GM10266 (cell line): ENCODE results near the gene APOA4.

Source experiments
- DNase-seq: peaks from one replicate; pipeline ENCODE4 v3.0.0; 2012; ENCODE audit errors: extremely low spot score
- TF ChIP-seq, protein P1 (sequence below): IDR thresholded peaks from 2 replicates; pipeline ENCODE4 v1.5.1; 2012; ENCODE audit warnings: mild to moderate bottlenecking, low read depth; ENCODE audit not compliant: control insufficient read depth, insufficient read depth; ENCODE audit errors: missing control alignments

The APOA4 gene

DNA sequence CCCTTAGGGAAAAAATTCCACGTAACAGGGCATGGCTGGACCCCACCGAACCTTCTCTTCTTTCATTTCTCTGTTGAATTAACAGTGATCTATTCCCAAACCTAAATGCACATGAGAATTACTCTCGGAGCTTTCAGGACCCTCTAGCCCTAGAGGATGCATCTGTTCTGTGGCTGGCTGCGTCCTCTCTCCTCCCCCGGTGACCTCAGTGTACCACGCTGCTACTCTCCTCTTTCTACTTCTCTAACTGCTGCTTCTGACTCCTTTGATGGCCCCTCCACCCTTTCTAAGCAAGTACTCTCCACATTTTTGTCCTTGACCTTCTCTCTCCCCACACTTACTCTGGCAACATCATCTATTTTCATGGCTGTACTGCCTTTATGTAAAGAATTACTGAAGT is 26.4 kb upstream of the APOA4 start:
- TF ChIP-seq, protein P1, sequence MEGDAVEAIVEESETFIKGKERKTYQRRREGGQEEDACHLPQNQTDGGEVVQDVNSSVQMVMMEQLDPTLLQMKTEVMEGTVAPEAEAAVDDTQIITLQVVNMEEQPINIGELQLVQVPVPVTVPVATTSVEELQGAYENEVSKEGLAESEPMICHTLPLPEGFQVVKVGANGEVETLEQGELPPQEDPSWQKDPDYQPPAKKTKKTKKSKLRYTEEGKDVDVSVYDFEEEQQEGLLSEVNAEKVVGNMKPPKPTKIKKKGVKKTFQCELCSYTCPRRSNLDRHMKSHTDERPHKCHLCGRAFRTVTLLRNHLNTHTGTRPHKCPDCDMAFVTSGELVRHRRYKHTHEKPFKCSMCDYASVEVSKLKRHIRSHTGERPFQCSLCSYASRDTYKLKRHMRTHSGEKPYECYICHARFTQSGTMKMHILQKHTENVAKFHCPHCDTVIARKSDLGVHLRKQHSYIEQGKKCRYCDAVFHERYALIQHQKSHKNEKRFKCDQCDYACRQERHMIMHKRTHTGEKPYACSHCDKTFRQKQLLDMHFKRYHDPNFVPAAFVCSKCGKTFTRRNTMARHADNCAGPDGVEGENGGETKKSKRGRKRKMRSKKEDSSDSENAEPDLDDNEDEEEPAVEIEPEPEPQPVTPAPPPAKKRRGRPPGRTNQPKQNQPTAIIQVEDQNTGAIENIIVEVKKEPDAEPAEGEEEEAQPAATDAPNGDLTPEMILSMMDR = no peak
- DNase-seq = no peak

DNA sequence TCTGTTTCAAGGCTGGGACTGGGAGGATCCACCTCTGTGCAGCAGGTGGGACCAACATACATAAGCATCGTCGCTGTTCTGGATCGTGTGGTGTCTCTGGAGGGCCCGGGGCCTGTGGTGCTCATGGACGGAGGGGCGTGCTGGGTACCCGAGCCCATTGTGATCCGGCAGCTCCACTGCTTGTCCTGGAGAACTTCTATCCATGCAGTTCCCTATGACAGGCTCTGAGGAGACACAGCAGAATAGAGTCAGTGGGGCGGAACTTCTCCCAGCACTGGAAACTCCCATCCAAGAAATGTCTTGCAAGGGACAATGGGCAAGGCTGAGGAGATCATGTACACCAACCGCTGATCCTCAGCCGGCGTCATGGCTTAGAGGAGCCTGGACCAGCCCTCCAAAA is 26.0 kb upstream of the APOA4 start:
- DNase-seq = no peak
- TF ChIP-seq, protein P1 = no peak

DNA sequence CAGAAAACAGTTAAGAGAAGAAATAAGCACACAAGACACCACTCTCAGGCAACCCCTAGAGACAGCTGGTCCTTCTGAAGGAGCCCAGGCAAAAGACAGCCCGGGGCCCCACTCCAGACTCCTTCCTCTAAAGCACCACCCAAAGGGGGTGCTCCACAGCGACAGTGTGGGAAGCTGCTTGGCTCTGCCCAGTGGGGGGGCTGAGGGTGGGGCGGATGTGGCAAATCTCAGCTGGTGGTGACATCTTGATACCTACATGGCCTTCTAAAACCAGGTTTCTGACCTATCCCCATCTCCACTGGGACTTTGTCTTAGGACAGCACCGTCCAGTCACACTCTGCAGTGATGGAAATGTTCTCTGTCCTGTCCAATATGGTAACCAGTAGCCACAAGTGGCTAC is 24.5 kb upstream of the APOA4 start:
- TF ChIP-seq, protein P1 = no peak
- no peak for DNase-seq

DNA sequence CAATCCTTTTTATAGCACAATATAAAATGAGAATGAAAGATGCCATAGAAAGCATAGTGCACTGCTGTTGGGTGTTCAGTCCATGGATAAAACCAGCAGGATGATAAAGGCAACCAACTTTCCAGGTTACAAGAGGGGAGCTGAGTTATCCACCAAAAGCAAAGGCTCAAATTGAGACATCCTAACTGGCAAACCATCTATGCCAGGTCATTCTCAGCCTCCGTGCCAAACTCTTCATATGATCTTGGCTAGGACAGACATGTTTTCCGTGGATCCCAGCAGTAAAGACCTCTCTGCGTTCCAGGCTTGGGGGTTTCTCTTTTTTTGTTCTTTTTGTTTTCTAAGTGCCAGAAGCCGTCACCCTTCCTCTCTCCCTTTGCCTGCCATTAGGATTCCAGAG is 21.6 kb upstream of the APOA4 start:
- no peak for DNase-seq

DNA sequence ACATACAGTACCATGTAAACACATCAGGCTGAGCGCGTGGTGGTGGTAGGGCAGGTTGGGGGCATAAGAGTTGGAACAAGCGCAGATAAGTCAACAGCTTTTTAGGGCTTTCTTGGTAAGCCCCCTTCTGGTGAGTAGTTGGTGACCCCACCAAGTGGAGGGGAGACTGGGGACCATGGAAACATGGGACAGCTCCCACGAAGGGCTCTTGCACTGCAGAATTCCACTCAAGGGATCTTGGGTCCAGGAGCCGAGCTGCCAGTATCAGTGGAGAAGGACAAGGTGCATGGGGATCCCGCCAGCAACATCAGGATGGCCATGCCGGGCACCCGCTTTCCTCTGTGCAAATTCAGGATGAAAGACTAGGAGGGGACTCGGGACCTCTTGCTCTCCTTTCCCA is 20.6 kb upstream of the APOA4 start:
- DNase-seq = no peak
- TF ChIP-seq, protein P1 = no peak

More for the DNA sequence above, 21.6 kb upstream of the APOA4 start:
- TF ChIP-seq, protein P1 = no peak

DNA sequence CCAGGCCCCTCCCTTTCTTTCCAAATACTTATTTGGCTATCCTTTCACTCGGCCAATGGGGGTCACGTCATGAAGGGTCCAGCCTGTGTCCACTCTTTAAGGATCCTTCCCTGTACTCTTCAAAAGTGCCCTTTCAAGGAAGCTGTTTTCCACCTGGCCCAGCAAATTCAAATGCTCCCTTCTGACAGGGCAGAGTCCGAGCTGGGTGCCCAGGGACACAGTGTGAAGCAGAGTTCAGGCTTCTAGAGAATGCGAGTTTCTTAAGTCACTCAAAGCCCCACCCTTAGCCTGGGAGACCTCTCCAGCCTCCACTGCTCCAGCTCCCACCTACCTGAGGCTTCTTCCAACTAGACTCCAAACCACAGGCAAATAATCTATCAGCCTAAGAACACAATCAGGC is 19.8 kb upstream of the APOA4 start:
- no peak for DNase-seq
- TF ChIP-seq, protein P1 = no peak

DNA sequence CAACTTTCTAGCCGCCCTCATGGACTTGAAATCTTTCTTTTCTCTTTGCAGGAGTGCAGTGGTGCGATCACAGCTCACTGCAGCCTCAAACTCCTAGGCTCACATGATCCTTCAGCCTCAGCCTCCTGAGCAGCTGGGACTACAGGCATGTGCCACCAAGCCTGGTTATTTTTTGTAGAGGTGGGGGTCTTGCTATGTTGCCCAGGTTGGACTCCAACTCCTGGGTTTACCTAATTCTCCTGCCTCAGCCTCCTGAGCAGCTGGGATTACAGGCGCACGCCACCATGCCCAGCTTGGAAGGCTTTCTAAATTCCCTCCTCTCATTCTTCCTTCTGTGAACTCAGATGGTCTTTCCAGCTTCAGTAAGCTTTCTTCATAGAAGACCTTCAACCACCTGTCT is 19.0 kb upstream of the APOA4 start:
- DNase-seq = no peak
- TF ChIP-seq, protein P1 = no peak
